GM18498 (cell line): Measurements from ENCODE around the gene UHRF1.
"Not testable (repeated sequence)": the region's sequence is repeated elsewhere in the genome, so short reads cannot be mapped to it uniquely, and the experiment has no call there.

Experiments used
- ATAC-seq: cut with Tn5 transposase; IDR thresholded peaks from one replicate; pipeline ENCODE4 v1.9.1; 2021; ENCODE audit warnings: mild to moderate bottlenecking, moderate library complexity; ENCODE audit not compliant: unreplicated experiment

UHRF1 gene

GRCh38 chr19:4970558-4971423, 61.5 kb downstream of the UHRF1 start:
- no peak for ATAC-seq

DNA sequence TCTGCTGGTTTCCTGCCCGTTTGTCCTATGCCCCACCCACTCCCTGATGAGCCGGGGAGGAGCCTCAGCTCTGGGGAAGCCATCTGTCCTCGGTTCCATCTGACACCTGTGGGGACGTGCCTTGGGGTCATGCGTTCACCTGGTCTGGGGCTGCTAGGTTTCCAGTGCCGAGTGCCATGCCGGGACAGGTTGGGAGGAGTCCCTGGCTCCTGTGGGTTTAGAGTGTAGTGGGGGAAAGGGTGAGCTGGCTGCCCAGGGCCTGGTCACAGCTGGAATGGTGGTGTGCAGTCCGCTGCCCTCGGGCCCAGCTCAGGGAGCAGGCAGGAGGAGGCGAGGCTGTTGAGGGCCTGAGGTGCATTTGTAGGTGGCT, 62.1 kb downstream of the UHRF1 start:
- ATAC-seq = no peak

DNA sequence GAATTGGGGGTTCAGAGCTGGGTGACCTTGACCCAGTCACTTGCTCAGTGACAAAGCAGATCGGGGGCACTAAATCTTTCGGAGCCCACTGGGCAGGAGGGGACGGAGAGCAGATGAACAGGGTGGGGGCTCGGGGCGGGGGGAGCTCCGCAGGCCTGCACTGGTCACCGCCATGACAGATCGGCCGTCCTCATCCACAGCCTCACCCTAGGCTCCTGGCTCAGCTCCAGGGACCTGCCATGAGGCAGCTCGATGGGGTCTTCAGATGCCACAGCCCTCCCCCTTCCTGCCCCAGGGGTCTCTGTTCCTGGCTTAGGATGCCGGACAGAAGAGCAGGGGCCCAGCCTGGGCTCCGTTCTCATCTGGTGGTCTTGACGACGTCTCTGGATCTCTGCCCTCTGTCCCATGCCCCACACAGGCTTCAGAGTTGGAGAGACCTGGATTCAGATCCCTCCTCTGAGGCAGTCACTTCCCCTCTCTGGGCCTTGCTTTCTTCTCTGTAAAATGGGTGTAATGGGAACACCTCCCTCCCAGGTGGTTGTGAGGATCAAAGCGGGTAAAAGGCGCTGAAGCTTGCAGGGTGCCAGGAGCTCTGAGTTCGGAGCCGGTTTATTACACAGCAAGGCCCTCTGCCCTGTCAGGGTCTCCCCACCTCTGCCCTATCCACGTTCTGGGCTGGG, 62.7 kb downstream of the UHRF1 start:
- no peak for ATAC-seq

GRCh38 chr19:4972509-4973230, 63.4 kb downstream of the UHRF1 start:
- no peak for ATAC-seq

- ATAC-seq = no peak
These were observed 65.7 kb downstream of the UHRF1 start for GRCh38 chr19:4974880-4975469.

DNA sequence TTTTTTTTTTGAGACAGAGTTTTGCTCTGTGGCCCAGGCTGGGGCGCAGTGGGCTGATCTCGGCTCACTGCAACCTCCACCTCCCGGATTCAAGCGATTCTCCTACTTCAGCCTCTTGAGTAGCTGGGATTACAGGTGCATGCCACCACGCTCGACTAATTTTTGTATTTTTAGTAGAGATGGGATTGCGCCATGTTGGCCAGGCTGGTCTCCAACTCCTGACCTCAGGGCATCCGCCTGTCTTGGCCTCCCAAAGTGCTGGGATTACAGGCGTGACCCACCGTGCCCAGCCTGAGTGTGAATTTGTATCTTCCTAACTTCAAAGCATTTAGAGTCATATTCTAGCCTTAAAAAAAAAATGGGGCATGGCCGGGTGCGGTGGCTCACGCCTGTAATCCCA, 66.3 kb downstream of the UHRF1 start:
- ATAC-seq = not testable (repeated sequence)

GRCh38 chr19:4976401-4977298, 67.3 kb downstream of the UHRF1 start:
- no peak for ATAC-seq

- no peak for ATAC-seq
These were observed 68.2 kb downstream of the UHRF1 start for GRCh38 chr19:4977299-4978174.

GRCh38 chr19:4979211-4979807, 70.0 kb downstream of the UHRF1 start:
- ATAC-seq = no peak

DNA sequence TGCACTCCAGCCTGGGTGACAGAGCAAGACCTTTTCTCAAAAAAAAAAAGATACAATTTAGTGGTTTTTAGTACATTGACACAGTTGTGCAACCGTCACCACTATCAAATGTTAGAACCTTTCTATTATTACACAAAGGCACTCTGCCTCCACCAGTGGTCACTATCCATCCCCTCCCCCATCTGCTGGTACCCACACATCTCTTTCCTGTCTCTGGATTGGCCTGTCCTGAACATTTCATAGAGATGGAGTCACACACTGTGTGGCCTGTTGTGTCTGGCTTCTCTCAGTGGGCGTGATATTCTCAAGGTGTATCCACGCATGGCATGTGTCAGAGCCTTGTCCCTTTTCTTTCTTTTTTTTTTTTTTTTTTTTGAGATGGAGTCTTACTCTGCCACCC, 70.8 kb downstream of the UHRF1 start:
- no peak for ATAC-seq

DNA sequence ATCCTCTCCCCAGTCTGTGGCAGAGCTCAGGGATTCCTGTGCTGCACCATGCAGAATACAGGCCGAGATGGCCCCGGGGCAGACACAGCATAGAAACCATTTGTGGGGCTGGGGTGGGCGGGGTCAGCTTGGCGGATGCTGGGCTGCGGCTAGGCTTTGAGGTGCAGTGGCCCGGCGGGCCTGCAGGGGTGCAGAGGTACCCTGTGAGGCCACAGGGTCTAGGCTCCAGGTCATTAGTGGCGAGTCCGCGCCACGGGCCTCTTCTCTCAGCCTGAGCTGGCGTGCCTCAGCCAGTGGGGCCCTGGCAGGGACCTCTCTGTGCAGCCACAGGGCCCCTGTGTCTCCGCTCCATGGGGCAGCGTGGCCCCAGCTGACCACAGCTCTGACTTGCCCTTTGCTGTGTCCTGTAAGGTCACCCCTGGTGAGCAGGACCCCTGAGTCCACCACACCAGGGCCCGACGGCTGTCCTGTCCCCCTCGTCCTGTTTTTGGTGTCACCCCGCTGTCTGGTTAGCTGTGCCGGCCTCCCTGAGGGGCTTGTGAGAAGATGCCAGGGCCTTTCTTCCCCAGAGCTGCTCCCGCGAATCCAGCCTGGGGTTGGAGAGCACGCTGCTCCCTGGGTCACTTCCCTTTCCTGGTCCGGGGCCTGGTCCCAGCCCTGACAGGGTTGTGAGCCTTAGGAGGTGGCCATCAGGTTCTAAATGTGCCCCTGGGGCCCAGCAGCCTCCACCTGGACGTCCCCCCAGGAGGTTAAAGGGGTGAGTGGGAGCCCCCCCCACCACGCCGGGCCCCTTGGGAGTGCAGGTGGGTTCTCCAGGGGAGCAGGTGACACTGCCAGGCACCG, 71.8 kb downstream of the UHRF1 start:
- ATAC-seq = no peak

- ATAC-seq = no peak
These were observed 72.3 kb downstream of the UHRF1 start for GRCh38 chr19:4981681-4981958.

- ATAC-seq = no peak
These were observed 74.2 kb downstream of the UHRF1 start for GRCh38 chr19:4983346-4984105.

DNA sequence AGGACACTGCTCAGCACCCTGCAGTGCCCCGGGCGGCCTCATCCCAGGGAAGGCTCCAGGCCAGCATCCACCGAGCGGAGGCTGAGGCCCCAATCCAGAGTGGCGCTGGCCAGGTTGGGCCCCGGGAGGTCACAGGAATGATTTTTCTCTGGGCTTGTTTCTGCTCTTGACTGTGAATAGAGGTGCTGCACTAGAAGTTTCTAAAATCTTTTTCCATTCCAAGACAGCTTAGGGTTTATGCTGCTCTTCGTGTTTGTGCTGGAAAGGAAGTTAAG, 74.7 kb downstream of the UHRF1 start:
- no peak for ATAC-seq

DNA sequence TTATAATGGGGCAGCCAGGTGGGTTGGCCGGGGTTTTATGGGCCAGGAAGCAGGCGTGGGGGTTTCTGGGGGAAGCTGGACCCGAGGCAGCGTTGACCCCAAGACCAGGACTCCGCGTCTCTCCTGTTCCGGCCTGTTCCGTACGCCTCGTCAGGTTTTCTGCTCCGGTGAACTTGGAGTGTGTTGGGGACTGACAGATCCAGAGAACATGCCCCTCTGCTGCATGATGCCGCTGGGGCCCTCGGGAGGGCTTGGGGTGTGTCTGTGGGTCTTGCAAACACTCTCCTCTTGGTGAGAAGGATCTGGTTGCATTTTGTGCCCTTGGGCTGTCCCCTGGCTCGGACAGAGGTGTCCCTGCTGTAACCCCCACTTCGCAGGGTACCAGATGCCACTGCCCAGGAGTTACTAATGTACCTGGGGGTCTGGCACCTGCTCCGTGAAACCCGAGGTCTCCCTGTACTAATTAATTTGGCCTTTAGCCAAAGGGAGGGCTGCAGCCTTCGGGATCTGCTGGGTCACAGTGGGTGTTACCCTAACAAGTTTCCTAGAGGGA, 75.2 kb downstream of the UHRF1 start:
- ATAC-seq = no peak

DNA sequence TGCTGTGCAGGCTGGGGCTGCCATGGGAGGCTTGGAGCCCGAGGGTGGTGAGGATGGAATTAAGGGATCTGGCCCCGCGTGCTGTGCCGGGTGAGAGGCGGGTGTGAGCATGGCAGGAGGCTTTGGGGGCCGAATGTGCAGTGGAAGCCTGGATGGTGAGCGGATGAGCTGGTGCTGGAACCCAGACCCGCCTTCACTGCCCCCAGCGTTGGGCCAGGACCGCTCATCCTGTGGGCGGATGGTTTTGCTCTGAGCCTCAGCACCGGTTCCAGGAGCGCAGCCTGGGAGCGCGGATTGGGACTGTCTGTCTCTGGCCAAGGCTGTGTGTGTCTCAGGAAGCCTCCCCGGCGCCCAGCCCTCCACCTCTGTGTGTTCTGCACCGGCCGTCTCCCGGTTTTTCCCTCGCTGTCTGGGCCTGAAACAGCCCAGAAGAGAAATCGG, 76.3 kb downstream of the UHRF1 start:
- ATAC-seq = no peak

- no peak for ATAC-seq
These were observed 76.8 kb downstream of the UHRF1 start for GRCh38 chr19:4986056-4986455.
